T-helper 1 cell (primary cell): ENCODE data around the gene CCDC73.
"Not testable (repeated sequence)": the region's sequence is repeated elsewhere in the genome, so short reads cannot be mapped to it uniquely, and the experiment has no call there.

Experiments used
- DNase-seq, 5 donors: peaks; one replicate each; pipeline ENCODE4 v3.0.0-alpha.2; 2012 to 2020

CCDC73 gene

GRCh38 chr11:32792948-32793475 is 1.4 kb downstream of the CCDC73 start:
- DNase-seq, result peak in 4 of 5 donors; percentile 19 to 57 (median 35)

- DNase-seq, result no peak
Measured at GRCh38 chr11:32792111-32792947, 2.1 kb downstream of the CCDC73 start.

GRCh38 chr11:32790916-32791315 is 3.5 kb downstream of the CCDC73 start:
- no peak for DNase-seq

- no peak for DNase-seq
Measured at GRCh38 chr11:32786811-32787210, 7.7 kb downstream of the CCDC73 start.

GRCh38 chr11:32785262-32785661 is 9.2 kb downstream of the CCDC73 start:
- DNase-seq, result no peak

GRCh38 chr11:32781721-32782120 is 12.7 kb downstream of the CCDC73 start:
- DNase-seq, result no peak

GRCh38 chr11:32780839-32781238 is 13.6 kb downstream of the CCDC73 start:
- not testable (repeated sequence) for DNase-seq

- no peak for DNase-seq
Measured at GRCh38 chr11:32779136-32779535, 15.3 kb downstream of the CCDC73 start.

GRCh38 chr11:32775908-32776307 is 18.6 kb downstream of the CCDC73 start:
- DNase-seq, result no peak

- DNase-seq, result no peak
Measured at GRCh38 chr11:32774081-32774480, 20.4 kb downstream of the CCDC73 start.

GRCh38 chr11:32772731-32773130 is 21.7 kb downstream of the CCDC73 start:
- no peak for DNase-seq

- not testable (repeated sequence) for DNase-seq
Measured at GRCh38 chr11:32761774-32762173, 32.7 kb downstream of the CCDC73 start.

GRCh38 chr11:32758291-32758690 is 36.2 kb downstream of the CCDC73 start:
- DNase-seq, result no peak

GRCh38 chr11:32753181-32753580 is 41.3 kb downstream of the CCDC73 start:
- DNase-seq, result not testable (repeated sequence)

- DNase-seq, result no peak
Measured at GRCh38 chr11:32752001-32752400, 42.5 kb downstream of the CCDC73 start.

- no peak for DNase-seq
Measured at GRCh38 chr11:32751381-32751780, 43.1 kb downstream of the CCDC73 start.

GRCh38 chr11:32729976-32730375 is 64.5 kb downstream of the CCDC73 start:
- DNase-seq, result no peak

- DNase-seq, result no peak
Measured at GRCh38 chr11:32723332-32723731, 71.1 kb downstream of the CCDC73 start.

GRCh38 chr11:32722255-32722654 is 72.2 kb downstream of the CCDC73 start:
- no peak for DNase-seq

- DNase-seq, result no peak
Measured at GRCh38 chr11:32713496-32713895, 81.0 kb downstream of the CCDC73 start.

- DNase-seq, result not testable (repeated sequence)
Measured at GRCh38 chr11:32708978-32709377, 85.5 kb downstream of the CCDC73 start.

GRCh38 chr11:32706985-32707741 is 87.3 kb downstream of the CCDC73 start:
- no peak for DNase-seq

- no peak for DNase-seq
Measured at GRCh38 chr11:32705309-32706033, 89.0 kb downstream of the CCDC73 start.
